Measurements from ENCODE around the gene SIK3.
"Not testable (repeated sequence)": the region's sequence is repeated elsewhere in the genome, so short reads cannot be mapped to it uniquely, and the experiment has no call there.

- TF ChIP-seq CTCF (conservative IDR thresholded peaks at IDR 0.05; ENCODE audit: low read depth in 2 of 2); POLR2AphosphoS5 (IDR thresholded peaks at IDR 0.05; ENCODE audit: low read depth); EZH2 (IDR thresholded peaks at IDR 0.05; ENCODE audit: low read depth, unreplicated experiment); ZNF462 (CRISPR knock-in tag; IDR thresholded peaks at IDR 0.05); JUNB (IDR thresholded peaks at IDR 0.05; ENCODE audit: unreplicated experiment); REST (IDR thresholded peaks at IDR 0.05; ENCODE audit: unreplicated experiment); EZH2phosphoT487 (IDR thresholded peaks at IDR 0.05; ENCODE audit: unreplicated experiment); ZNF114 (CRISPR knock-in tag; IDR thresholded peaks at IDR 0.05): not testable (repeated sequence)
Measured at GRCh38 chr11:117112939-117113338, 14.7 kb upstream of the SIK3 start.

All from GM23338 (cell line).